GM23338 (cell line): ENCODE data around the gene DOCK11. TPM values are rescaled to one million over a fixed set of nuclear protein-coding genes. Genes with fewer than 3 reads are reported as not detected.

Experiments
- ATAC-seq: fragments of 200-7000 bp; cut with Tn5 transposase; 3 replicates; pipeline ENCODE4 v1.9.1; 2020
- DNase-seq: peaks from one replicate; pipeline ENCODE4 v3.0.0-alpha.2; 2015; ENCODE audit warnings: low spot score
- H2AFZ ChIP-seq: fragments of 200-600 bp; sonication (generic); 2 replicates; pipeline ENCODE4 v1.8.0; 2016; ENCODE audit warnings: antibody characterized with exemption, mild to moderate bottlenecking, moderate library complexity
- H3F3A ChIP-seq: fragments of 200-600 bp; sonication (generic); replicated peaks from 2 replicates; pipeline ENCODE4 v1.8.0; 2017; ENCODE audit warnings: antibody characterized with exemption, mixed run types, low read depth
- H3K27ac ChIP-seq: fragments of 200-600 bp; sonication (generic); 2 replicates; pipeline ENCODE4 v1.6.1; 2016; ENCODE audit warnings: low read depth
- H3K27me3 ChIP-seq: fragments of 200-600 bp; sonication (generic); 2 replicates; pipeline ENCODE4 v1.8.0; 2016; ENCODE audit warnings: mild to moderate bottlenecking, mixed run types, moderate library complexity; ENCODE audit not compliant: insufficient read depth
- H3K36me3 ChIP-seq: fragments of 200-600 bp; sonication (generic); 2 replicates; pipeline ENCODE4 v1.8.0; 2016; ENCODE audit warnings: mild to moderate bottlenecking; ENCODE audit not compliant: insufficient read depth
- H3K4me1 ChIP-seq: fragments of 200-600 bp; sonication (generic); 2 replicates; pipeline ENCODE4 v1.8.0; 2016; ENCODE audit warnings: mild to moderate bottlenecking, moderate library complexity; ENCODE audit not compliant: insufficient read depth
- H3K4me2 ChIP-seq: fragments of 200-600 bp; sonication (generic); 2 replicates; pipeline ENCODE4 v1.7.1; 2017; ENCODE audit warnings: mixed run types
- H3K4me3 ChIP-seq: fragments of 200-600 bp; sonication (generic); 2 replicates; pipeline ENCODE4 v1.6.1; 2016; ENCODE audit warnings: mixed run types
- H3K79me2 ChIP-seq: fragments of 200-600 bp; sonication (generic); replicated peaks from 2 replicates; pipeline ENCODE4 v1.8.0; 2017; ENCODE audit warnings: mild to moderate bottlenecking; ENCODE audit not compliant: insufficient read depth
- H3K9me2 ChIP-seq: fragments of 200-600 bp; sonication (generic); 2 replicates; pipeline ENCODE4 v1.8.0; 2017; ENCODE audit not compliant: insufficient read depth
- H4K20me1 ChIP-seq: fragments of 200-600 bp; sonication (generic); replicated peaks from 2 replicates; pipeline ENCODE4 v1.8.0; 2017; ENCODE audit warnings: mild to moderate bottlenecking; ENCODE audit not compliant: insufficient read depth
- H3K27ac Mint-ChIP-seq: 2 replicates; pipeline ENCODE4 v1.8.0; 2020; ENCODE audit warnings: inconsistent platforms, mild to moderate bottlenecking, moderate library complexity, mixed read lengths
- H3K27me3 Mint-ChIP-seq: 3 replicates; pipeline ENCODE4 v1.8.0; 2022; ENCODE audit warnings: low read depth, mild to moderate bottlenecking, moderate library complexity, mixed read lengths, inconsistent platforms; ENCODE audit not compliant: insufficient read depth, poor library complexity
- H3K36me3 Mint-ChIP-seq: 3 replicates; pipeline ENCODE4 v1.8.0; 2021; ENCODE audit warnings: low read depth, mild to moderate bottlenecking, inconsistent platforms, moderate library complexity, mixed read lengths
- H3K4me1 Mint-ChIP-seq: 3 replicates; pipeline ENCODE4 v1.8.0; 2020; ENCODE audit warnings: mild to moderate bottlenecking, inconsistent platforms, mixed read lengths
- H3K4me3 Mint-ChIP-seq: 3 replicates; pipeline ENCODE4 v1.8.0; 2021; ENCODE audit warnings: moderate library complexity, mild to moderate bottlenecking, inconsistent platforms, mixed read lengths
- H3K9me3 Mint-ChIP-seq: 3 replicates; pipeline ENCODE4 v1.8.0; 2020; ENCODE audit warnings: moderate library complexity, mild to moderate bottlenecking, inconsistent platforms, mixed read lengths
- CREB1 ChIP-seq: fragments of 250-450 bp; sonication (Bioruptor Pico); IDR thresholded peaks from 2 replicates; pipeline ENCODE4 v1.5.0; 2020; ENCODE audit warnings: low read depth, mild to moderate bottlenecking, moderate library complexity
- CTCF ChIP-seq, 2 experiments: fragments of 200-600 bp in 1 of 2; sonication (generic) in 1 of 2; conservative IDR thresholded peaks; 2 replicates each; pipeline versions ENCODE4 v1.5.1 to v1.6.1; 2016 to 2017; ENCODE audit warnings: antibody characterized with exemption in 2 of 2, low read depth in 2 of 2, mild to moderate bottlenecking in 2 of 2, moderate library complexity in 1 of 2
- ETS1 ChIP-seq: IDR thresholded peaks from 2 replicates; pipeline ENCODE4 v1.6.1; 2016; ENCODE audit warnings: antibody characterized with exemption
- EZH2 ChIP-seq: fragments of 200-600 bp; sonication (generic); IDR thresholded peaks from one replicate; pipeline ENCODE4 v1.8.0; 2017; ENCODE audit warnings: antibody characterized with exemption, mild to moderate bottlenecking, low read depth; ENCODE audit not compliant: unreplicated experiment
- EZH2phosphoT487 ChIP-seq: fragments of 200-600 bp; sonication (generic); IDR thresholded peaks from one replicate; pipeline ENCODE4 v1.8.1; 2018; ENCODE audit warnings: antibody characterized with exemption; ENCODE audit not compliant: unreplicated experiment
- JUNB ChIP-seq: IDR thresholded peaks from one replicate; pipeline ENCODE4 v1.6.1; 2016; ENCODE audit warnings: antibody characterized with exemption; ENCODE audit not compliant: unreplicated experiment
- NANOG ChIP-seq: IDR thresholded peaks from 2 replicates; pipeline ENCODE4 v1.6.1; 2016; ENCODE audit warnings: antibody characterized with exemption, borderline replicate concordance
- POLR2AphosphoS5 ChIP-seq: IDR thresholded peaks from 2 replicates; pipeline ENCODE4 v1.6.1; 2016; ENCODE audit warnings: antibody characterized with exemption, low read depth
- REST ChIP-seq: IDR thresholded peaks from one replicate; pipeline ENCODE4 v1.6.1; 2018; ENCODE audit warnings: antibody characterized with exemption; ENCODE audit not compliant: unreplicated experiment
- STAT1 ChIP-seq: IDR thresholded peaks from one replicate; pipeline ENCODE4 v1.6.1; 2016; ENCODE audit warnings: antibody characterized with exemption; ENCODE audit not compliant: unreplicated experiment
- ZNF114 ChIP-seq: fragments of 250-450 bp; sonication (Bioruptor Pico); IDR thresholded peaks from 2 replicates; pipeline ENCODE4 v1.5.0; 2020; ENCODE audit warnings: mild to moderate bottlenecking, moderate library complexity
- ZNF331 ChIP-seq: fragments of 250-450 bp; sonication (Bioruptor Pico); IDR thresholded peaks from 2 replicates; pipeline ENCODE4 v1.5.0; 2020; ENCODE audit warnings: low read depth, mild to moderate bottlenecking, moderate library complexity
- polyA plus RNA-seq: library from polyadenylated mRNA; unstranded; fragments of >200 nt; fragmentation: Nextera tagmentation; extraction: Ambion mirVana; gene quantifications from 2 replicates; pipeline ENCODE4 v1.2.1, GENCODE V29; 2016
- total RNA-seq: library from RNA; depleted of rRNA; stranded (reverse); fragments of >200 nt; shearing (Covaris generic); gene quantifications from 2 replicates; pipeline ENCODE4 v1.2.3, GENCODE V29; 2014
- TF ChIP-seq, protein P1 (sequence below): fragments of 250-450 bp; sonication (Bioruptor Pico); IDR thresholded peaks from 2 replicates; pipeline ENCODE4 v1.5.0; 2020; ENCODE audit warnings: mild to moderate bottlenecking, moderate library complexity

The DOCK11 gene
- total and polyA plus RNA-seq, 2 experiments from 2014 or later, result 6.0 to 12.3 TPM

DNA sequence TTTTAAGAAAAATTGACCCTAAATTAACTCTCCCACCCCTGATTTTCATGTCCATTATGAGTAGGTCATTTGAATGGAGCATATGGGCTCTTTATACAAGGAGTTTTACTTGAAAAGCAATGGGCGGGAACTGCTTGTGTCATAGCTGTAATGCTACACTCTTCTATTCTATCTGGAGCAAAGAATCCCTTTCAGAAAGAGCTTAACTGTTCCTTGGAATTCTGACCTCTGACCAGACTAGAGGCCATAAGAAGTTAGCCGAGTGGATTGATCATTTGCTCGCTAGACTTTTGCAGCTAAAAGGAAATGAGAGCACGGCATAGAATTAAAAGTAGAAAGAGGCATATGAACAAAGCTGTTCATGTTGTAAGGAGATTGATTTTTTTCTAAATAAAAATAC, 79.1 kb downstream of the DOCK11 start:
- Histone ChIP-seq H3K36me3 (no peaks in the 10 kb centered on the region), H4K20me1 (no peaks in the 10 kb centered on the region), H3K9me2 (no peaks in the 10 kb centered on the region), H2AFZ (no peak overlapping the region), H3K27me3 (no peaks in the 10 kb centered on the region), H3K4me1 (no peaks in the 10 kb centered on the region), H3K79me2 (no peaks in the 10 kb centered on the region), H3K27ac (no peak overlapping the region), H3K4me2 (no peak overlapping the region), H3F3A (no peaks in the 10 kb centered on the region), H3K4me3 (no peak overlapping the region)
- H3K9me3 Mint-ChIP-seq, result no peaks in the 10 kb centered on the region
- no peak overlapping the region for H3K4me3 Mint-ChIP-seq
- DNase-seq (peak; percentile 10), ATAC-seq (no peak)
- H3K27ac Mint-ChIP-seq, result no peak overlapping the region
- H3K36me3 Mint-ChIP-seq, result no peaks in the 10 kb centered on the region; the same call in 2 of the 3 replicates
- no peaks in the 10 kb centered on the region for H3K4me1 Mint-ChIP-seq
- TF ChIP-seq REST (no peak), NANOG (no peak), JUNB (no peak), CREB1 (CRISPR knock-in tag) (no peak), EZH2phosphoT487 (no peak), ZNF114 (CRISPR knock-in tag) (no peak), CTCF (conservative IDR thresholded peaks at IDR 0.05; ENCODE audit: low read depth in 2 of 2) (no peak), ZNF331 (CRISPR knock-in tag) (no peak), ETS1 (no peak), POLR2AphosphoS5 (no peak), STAT1 (no peak), EZH2 (no peak)
- TF ChIP-seq, protein P1, sequence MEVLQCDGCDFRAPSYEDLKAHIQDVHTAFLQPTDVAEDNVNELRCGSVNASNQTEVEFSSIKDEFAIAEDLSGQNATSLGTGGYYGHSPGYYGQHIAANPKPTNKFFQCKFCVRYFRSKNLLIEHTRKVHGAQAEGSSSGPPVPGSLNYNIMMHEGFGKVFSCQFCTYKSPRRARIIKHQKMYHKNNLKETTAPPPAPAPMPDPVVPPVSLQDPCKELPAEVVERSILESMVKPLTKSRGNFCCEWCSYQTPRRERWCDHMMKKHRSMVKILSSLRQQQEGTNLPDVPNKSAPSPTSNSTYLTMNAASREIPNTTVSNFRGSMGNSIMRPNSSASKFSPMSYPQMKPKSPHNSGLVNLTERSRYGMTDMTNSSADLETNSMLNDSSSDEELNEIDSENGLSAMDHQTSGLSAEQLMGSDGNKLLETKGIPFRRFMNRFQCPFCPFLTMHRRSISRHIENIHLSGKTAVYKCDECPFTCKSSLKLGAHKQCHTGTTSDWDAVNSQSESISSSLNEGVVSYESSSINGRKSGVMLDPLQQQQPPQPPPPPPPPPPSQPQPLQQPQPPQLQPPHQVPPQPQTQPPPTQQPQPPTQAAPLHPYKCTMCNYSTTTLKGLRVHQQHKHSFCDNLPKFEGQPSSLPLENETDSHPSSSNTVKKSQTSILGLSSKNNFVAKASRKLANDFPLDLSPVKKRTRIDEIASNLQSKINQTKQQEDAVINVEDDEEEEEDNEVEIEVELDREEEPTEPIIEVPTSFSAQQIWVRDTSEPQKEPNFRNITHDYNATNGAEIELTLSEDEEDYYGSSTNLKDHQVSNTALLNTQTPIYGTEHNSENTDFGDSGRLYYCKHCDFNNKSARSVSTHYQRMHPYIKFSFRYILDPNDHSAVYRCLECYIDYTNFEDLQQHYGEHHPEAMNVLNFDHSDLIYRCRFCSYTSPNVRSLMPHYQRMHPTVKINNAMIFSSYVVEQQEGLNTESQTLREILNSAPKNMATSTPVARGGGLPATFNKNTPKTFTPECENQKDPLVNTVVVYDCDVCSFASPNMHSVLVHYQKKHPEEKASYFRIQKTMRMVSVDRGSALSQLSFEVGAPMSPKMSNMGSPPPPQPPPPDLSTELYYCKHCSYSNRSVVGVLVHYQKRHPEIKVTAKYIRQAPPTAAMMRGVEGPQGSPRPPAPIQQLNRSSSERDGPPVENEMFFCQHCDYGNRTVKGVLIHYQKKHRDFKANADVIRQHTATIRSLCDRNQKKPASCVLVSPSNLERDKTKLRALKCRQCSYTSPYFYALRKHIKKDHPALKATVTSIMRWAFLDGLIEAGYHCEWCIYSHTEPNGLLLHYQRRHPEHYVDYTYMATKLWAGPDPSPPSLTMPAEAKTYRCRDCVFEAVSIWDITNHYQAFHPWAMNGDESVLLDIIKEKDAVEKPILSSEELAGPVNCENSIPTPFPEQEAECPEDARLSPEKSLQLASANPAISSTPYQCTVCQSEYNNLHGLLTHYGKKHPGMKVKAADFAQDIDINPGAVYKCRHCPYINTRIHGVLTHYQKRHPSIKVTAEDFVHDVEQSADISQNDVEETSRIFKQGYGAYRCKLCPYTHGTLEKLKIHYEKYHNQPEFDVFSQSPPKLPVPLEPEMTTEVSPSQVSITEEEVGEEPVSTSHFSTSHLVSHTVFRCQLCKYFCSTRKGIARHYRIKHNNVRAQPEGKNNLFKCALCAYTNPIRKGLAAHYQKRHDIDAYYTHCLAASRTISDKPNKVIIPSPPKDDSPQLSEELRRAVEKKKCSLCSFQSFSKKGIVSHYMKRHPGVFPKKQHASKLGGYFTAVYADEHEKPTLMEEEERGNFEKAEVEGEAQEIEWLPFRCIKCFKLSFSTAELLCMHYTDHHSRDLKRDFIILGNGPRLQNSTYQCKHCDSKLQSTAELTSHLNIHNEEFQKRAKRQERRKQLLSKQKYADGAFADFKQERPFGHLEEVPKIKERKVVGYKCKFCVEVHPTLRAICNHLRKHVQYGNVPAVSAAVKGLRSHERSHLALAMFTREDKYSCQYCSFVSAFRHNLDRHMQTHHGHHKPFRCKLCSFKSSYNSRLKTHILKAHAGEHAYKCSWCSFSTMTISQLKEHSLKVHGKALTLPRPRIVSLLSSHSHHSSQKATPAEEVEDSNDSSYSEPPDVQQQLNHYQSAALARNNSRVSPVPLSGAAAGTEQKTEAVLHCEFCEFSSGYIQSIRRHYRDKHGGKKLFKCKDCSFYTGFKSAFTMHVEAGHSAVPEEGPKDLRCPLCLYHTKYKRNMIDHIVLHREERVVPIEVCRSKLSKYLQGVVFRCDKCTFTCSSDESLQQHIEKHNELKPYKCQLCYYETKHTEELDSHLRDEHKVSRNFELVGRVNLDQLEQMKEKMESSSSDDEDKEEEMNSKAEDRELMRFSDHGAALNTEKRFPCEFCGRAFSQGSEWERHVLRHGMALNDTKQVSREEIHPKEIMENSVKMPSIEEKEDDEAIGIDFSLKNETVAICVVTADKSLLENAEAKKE (CRISPR knock-in tag), result no peak
- no peaks in the 10 kb centered on the region for H3K27me3 Mint-ChIP-seq
